Measurements from ENCODE around the gene TRAPPC6A.
A peak's percentile ranks its signal among the peaks of the same experiment; 100 is the strongest.
"Not testable (repeated sequence)": the region's sequence is repeated elsewhere in the genome, so short reads cannot be mapped to it uniquely, and the experiment has no call there.

The TRAPPC6A gene

GRCh38 chr19:45130888-45131615, 47.0 kb downstream of the TRAPPC6A start:
- DNase-seq (ENCODE audit: low read depth): no peak

DNA sequence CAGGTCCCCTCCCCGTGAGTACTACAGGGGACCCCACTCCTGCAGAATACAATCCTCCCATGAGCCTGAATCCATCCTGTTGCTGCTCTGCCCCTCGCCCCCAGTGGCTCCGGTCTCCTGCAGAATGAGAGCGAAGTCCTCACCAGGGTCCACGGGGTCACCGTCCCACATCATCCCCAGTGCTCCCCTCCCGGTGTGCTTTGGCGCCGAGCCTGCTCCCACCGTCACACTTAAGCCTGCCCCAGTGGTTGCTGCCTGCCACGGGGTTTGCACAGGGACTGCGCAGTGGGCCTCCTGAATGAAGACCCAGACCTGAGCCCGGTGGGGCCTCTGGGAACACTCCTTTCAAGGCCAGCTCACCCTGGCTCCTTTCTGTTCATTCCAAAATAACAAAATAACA, 47.8 kb downstream of the TRAPPC6A start:
- no peak for DNase-seq (ENCODE audit: low read depth)

DNA sequence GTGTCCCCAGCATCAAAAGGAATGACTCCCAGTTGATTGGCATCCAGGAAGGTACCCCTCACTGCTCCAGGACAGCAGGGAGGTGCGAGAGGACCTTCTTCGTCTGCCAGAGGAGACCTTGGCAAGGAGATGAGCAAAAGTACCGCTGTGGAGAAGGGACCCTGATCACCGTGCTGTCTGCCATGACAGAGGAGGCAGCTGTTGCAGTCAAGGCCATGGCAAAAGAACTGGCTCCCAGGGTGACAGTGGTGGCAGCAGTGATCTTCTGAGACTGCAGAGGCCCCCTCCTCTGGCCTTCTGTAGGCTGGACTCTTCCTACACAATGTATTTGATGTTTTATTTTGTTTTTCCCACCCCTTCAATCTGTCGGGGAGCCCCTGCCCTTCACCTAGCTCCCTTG, 49.2 kb downstream of the TRAPPC6A start:
- no peak for DNase-seq (ENCODE audit: low read depth)

GRCh38 chr19:45128146-45128545, 49.9 kb downstream of the TRAPPC6A start:
- no peak for DNase-seq (ENCODE audit: low read depth)

DNA sequence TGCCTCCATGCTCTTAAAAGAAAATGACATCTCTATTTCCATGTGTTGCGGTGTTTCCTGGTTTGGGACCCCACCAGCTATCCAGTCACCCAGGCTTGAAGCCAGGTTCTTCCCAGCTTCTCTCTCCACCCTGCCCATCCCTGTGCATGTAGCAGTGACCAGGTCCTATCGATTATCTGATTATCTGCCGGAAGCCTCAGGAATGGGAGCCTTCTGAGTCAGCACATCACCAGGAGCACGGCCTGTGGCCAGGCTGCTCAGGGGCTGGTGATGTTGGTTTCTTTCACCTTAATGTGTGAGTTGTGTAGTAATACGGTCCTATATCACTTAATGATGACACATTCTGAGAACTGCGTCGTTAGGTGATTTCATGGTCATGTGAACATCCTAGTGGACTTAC, 51.4 kb downstream of the TRAPPC6A start:
- DNase-seq (ENCODE audit: low read depth): no peak

DNA sequence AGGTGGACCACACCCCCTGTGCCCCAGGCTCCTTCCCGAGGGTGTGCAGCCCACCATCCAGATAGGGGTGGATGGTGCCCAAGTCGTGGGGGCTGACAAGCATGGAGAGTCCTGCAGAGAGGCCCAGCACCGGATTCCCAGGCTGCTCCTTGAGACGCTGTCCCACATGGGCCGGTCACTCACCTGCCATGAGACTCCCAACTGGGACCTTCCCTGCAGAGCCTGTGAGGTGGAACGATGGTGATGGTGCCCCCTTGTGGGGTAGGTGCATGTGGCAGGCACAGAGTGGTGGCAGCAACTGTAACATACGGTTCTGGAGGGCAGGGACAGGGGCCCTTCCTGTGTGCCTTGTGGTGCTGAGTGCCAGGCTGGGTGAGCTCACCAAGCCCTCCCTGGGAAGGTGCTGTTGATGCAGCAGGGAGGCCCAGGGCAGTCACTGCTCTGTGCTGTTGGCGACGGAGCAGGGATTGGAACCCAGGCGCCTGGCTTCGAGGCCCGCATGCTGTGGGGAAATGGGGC, 52.0 kb downstream of the TRAPPC6A start:
- peak; percentile 50 for DNase-seq (ENCODE audit: low read depth)

GRCh38 chr19:45125360-45125759, 52.7 kb downstream of the TRAPPC6A start:
- no peak for DNase-seq (ENCODE audit: low read depth)

- DNase-seq (ENCODE audit: low read depth): no peak
These were observed 54.0 kb downstream of the TRAPPC6A start for GRCh38 chr19:45124021-45124420.

GRCh38 chr19:45123440-45123850, 54.6 kb downstream of the TRAPPC6A start:
- no peak for DNase-seq (ENCODE audit: low read depth)

DNA sequence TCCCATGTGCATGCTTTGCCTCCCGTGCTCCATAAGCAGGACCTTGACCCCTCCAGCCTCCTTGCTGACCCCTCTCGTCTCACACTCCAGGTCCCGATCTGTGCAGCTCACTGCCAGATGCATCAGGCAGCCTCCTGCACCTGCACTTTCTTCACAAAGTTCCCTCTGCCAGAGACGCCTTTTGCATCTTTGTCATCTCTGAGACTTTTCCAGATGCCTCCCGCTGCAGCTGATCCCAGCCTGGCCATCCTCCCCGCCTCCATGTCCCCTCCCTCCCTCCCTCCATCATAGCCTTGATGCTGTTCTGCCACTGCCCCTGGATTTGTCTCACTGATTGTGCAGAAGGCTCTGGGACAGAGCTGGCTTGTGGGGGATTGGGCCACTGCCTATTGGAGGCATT, 55.2 kb downstream of the TRAPPC6A start:
- DNase-seq (ENCODE audit: low read depth): no peak

GRCh38 chr19:45121827-45122345, 56.2 kb downstream of the TRAPPC6A start:
- DNase-seq (ENCODE audit: low read depth): no peak

DNA sequence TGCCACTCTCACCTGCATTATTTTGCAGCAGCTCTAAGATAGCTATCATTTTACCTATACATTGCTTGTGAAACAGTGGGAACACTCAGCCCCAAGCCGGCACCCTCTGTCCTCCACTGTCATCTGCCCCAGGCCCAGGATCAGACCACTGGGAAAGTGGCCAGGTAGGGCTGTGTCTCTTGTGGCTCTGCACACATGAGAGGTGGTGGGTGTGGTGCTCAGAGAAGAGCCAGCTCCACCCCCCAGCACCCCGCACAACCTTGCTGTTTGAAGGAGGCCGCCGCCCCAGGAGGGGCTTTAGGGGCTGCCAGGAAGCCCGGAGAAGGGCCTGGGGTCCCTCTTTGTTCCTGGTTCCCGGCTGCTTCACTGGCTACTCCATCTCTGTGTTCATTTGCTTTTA, 58.5 kb downstream of the TRAPPC6A start:
- DNase-seq (ENCODE audit: low read depth): no peak

DNA sequence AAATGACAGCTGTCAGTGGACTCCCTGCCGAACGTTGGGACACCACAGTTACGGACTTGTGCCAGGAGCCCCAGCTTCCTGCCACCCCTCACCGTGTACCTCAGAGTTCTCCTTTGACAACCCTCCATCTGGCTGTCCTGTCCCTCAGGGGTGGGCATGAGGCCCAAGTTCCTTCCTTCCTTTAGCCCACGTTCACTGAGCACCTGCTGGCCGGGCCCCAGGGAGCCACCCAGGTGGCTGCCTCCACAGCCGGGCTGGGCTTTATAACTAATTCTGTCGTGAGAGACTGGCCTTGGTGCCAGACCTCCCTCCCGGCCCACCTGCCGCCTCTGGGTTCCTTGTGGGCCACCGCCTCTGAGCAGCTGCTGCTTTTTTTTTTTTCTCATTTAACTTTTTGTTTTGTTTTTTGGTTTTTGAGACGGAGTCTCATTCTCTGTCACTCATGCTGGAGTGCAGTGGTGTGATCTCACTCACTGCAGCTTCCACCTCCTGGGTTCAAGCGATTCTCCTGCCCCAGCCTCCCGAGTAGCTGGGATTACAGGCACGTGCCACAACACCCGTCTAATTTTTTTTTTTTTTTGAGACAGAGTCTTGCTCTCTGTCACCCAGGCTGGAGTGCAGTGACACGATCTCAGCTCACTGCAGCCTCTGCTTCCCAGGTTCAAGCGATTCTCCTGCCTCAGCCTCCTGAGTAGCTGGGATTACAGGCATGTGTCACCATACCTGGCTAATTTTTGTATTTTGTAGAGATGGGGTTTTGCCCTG, 59.3 kb downstream of the TRAPPC6A start:
- not testable (repeated sequence) for DNase-seq (ENCODE audit: low read depth)

GRCh38 chr19:45118106-45118505, 59.9 kb downstream of the TRAPPC6A start:
- no peak for DNase-seq (ENCODE audit: low read depth)

GRCh38 chr19:45117671-45118070, 60.4 kb downstream of the TRAPPC6A start:
- DNase-seq (ENCODE audit: low read depth): no peak

GRCh38 chr19:45117167-45117594, 60.9 kb downstream of the TRAPPC6A start:
- no peak for DNase-seq (ENCODE audit: low read depth)

- DNase-seq (ENCODE audit: low read depth): no peak
These were observed 62.0 kb downstream of the TRAPPC6A start for GRCh38 chr19:45115809-45116615.

DNA sequence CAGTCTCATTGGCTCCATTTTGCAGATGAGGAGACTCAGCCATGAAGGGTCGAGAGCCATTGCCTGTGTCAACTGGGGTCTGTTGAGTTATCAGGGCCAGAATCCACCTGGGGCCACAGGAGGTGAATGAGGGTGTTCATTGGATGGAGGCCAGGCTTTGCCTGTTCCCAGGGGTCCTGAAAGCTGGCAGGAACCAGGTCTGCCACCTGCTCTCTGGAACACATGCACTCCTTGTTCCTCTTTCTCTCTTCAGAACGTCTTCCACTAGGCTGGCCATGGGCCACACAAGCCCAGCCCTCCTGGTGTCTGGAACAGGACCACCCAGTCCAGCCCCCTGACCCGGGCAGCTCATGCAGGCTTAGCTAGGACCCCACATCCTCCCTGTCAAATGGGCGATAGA, 63.9 kb downstream of the TRAPPC6A start:
- no peak for DNase-seq (ENCODE audit: low read depth)

DNA sequence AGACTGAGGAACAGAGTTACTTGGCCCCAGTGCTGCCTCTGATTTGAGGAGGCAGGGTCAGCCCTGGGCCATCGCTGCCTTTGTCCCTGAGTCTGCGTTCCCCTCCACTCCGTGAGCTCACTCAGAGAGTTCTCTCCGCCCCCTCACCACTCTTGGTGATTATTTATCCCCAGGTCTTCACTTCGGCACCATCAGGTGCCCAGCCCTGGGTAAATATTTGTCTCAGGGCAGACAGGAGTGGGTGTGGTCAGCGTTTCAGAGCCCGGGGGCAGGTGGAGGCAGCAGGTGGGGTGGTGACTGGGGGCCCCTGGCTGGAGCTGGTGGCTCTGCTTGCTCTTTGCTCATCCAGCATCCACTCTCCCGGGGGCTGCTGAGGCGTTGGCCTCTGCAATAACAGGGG, 64.4 kb downstream of the TRAPPC6A start:
- no peak for DNase-seq (ENCODE audit: low read depth)

All from T follicular helper cell (primary cell).